GM13976 (cell line): ENCODE results near the gene PLP1.

Source experiments
- DNase-seq: peaks from one replicate; pipeline ENCODE4 v3.0.0; 2012; ENCODE audit warnings: low spot score
- CTCF ChIP-seq: IDR thresholded peaks from 2 replicates; pipeline ENCODE4 v1.5.1; 2012; ENCODE audit warnings: borderline replicate concordance, mild to moderate bottlenecking; ENCODE audit not compliant: insufficient read depth; ENCODE audit errors: extremely low read depth, missing control alignments, control extremely low read depth
- in situ Hi-C: fragments of 300-500 bp; cut with MboI; formaldehyde crosslinking; loops from one replicate; pipeline ENCODE4 v1.12.0; 2022; ENCODE audit warnings: low sequenced_read_pairs, mixed read lengths, inconsistent platforms; ENCODE audit not compliant: unreplicated experiment

Gene PLP1

GRCh38 chrX:103823591-103823990 lies 47.0 kb downstream of the PLP1 start:
- TF ChIP-seq CTCF: no peak
- no peak for DNase-seq
- in situ Hi-C loops: no loop called here

GRCh38 chrX:103825881-103826280 lies 49.2 kb downstream of the PLP1 start:
- in situ Hi-C loops: loop anchor here (25.0 kb wide), 1 partner anchor 286 kb away; the partner anchor contains the start of gene ZCCHC18
- no peak for DNase-seq
- TF ChIP-seq CTCF: no peak

GRCh38 chrX:103828529-103828928 lies 51.9 kb downstream of the PLP1 start:
- DNase-seq: no peak
- no peak for TF ChIP-seq CTCF
- in situ Hi-C loops: loop anchor here (25.0 kb wide), 1 partner anchor 284 kb away; the partner anchor contains the start of gene ZCCHC18

- DNase-seq: no peak
- TF ChIP-seq CTCF: no peak
- in situ Hi-C loops: loop anchor here (25.0 kb wide), 1 partner anchor 281 kb away; the partner anchor contains the start of gene ZCCHC18
Measured at GRCh38 chrX:103830848-103831247, 54.2 kb downstream of the PLP1 start.

- in situ Hi-C loops: loop anchor here (25.0 kb wide), 1 partner anchor 281 kb away; the partner anchor contains the start of gene ZCCHC18
- no peak for TF ChIP-seq CTCF
- peak; percentile 3 for DNase-seq
Measured at GRCh38 chrX:103831342-103831802, 54.7 kb downstream of the PLP1 start.

GRCh38 chrX:103831803-103832544 lies 55.3 kb downstream of the PLP1 start, which contains the start of gene RAB9B:
Gene RAB9B (minus strand): TSS chrX:103832257. CDS start chrX:103825784, 6,473 bp downstream.
- no peak for TF ChIP-seq CTCF
- peak; percentile 66 for DNase-seq
- in situ Hi-C loops: loop anchor here (25.0 kb wide), 1 partner anchor 280 kb away; the partner anchor contains the start of gene ZCCHC18
